ENCODE data around the gene TMEM250.
"Not testable (repeated sequence)": the region's sequence is repeated elsewhere in the genome, so short reads cannot be mapped to it uniquely, and the experiment has no call there.

Gene TMEM250

GRCh38 chr9:136110082-136111061, 8.3 kb downstream of the TMEM250 start:
- FAIRE-seq: no peak

GRCh38 chr9:136109351-136110081, 9.2 kb downstream of the TMEM250 start:
- FAIRE-seq: no peak

GRCh38 chr9:136108648-136109266, 9.9 kb downstream of the TMEM250 start:
- FAIRE-seq: no peak

GRCh38 chr9:136107953-136108647, 10.6 kb downstream of the TMEM250 start:
- no peak for FAIRE-seq

GRCh38 chr9:136107155-136107952, 11.3 kb downstream of the TMEM250 start:
- FAIRE-seq: no peak

GRCh38 chr9:136105398-136106135, 13.1 kb downstream of the TMEM250 start:
- no peak for FAIRE-seq

GRCh38 chr9:136104916-136105315, 13.8 kb downstream of the TMEM250 start:
- no peak for FAIRE-seq

GRCh38 chr9:136104488-136104800, 14.2 kb downstream of the TMEM250 start:
- FAIRE-seq: no peak

GRCh38 chr9:136103651-136104487, 14.8 kb downstream of the TMEM250 start:
- no peak for FAIRE-seq

- FAIRE-seq: not testable (repeated sequence)
These were observed 17.0 kb downstream of the TMEM250 start for GRCh38 chr9:136101615-136102074.

- no peak for FAIRE-seq
These were observed 17.7 kb downstream of the TMEM250 start for GRCh38 chr9:136100700-136101614.

GRCh38 chr9:136099542-136099941, 19.1 kb downstream of the TMEM250 start:
- FAIRE-seq: no peak

- FAIRE-seq: no peak
These were observed 19.8 kb downstream of the TMEM250 start for GRCh38 chr9:136098844-136099243.

- FAIRE-seq: no peak
These were observed 20.5 kb downstream of the TMEM250 start for GRCh38 chr9:136098210-136098609.

- no peak for FAIRE-seq
These were observed 22.1 kb downstream of the TMEM250 start for GRCh38 chr9:136096505-136097001.

- no peak for FAIRE-seq
These were observed 23.3 kb downstream of the TMEM250 start, which contains the start of gene NACC2 for GRCh38 chr9:136095070-136096058. TSS of gene NACC2 (minus strand) at chr9:136095289. CDS start at chr9:136050521, 44,768 bp downstream.
